ENCODE measurements around the gene FAAH.

Gene FAAH

GRCh38 chr1:46458846-46459245, 64.7 kb downstream of the FAAH start:
- Histone ChIP-seq H3K27me3 (ENCODE audit: insufficient read depth, poor library complexity, severe bottlenecking) (peaks cover 37% of the 10 kb centered on the region), H3K27ac (replicated peaks) (no peak overlapping the region), H3K4me3 (replicated peaks; ENCODE audit: insufficient read depth, low read length) (no peak overlapping the region)
- DNase-seq (ENCODE audit: low read depth in 1 of 2, low spot score in 1 of 2): no peak
- TF ChIP-seq SPI1 (IDR thresholded peaks at IDR 0.05; ENCODE audit: borderline replicate concordance, low read depth) (no peak), CTCF (IDR thresholded peaks at IDR 0.05; ENCODE audit: insufficient read depth, low read length) (no peak), POLR2AphosphoS5 (IDR thresholded peaks at IDR 0.05; ENCODE audit: low read depth) (no peak), REST (IDR thresholded peaks at IDR 0.05; ENCODE audit: insufficient replicate concordance, low read depth) (no peak), GABPA (IDR thresholded peaks at IDR 0.05; ENCODE audit: low read depth) (no peak)

GRCh38 chr1:46459315-46459714, 65.2 kb downstream of the FAAH start:
- TF ChIP-seq REST (IDR thresholded peaks at IDR 0.05; ENCODE audit: insufficient replicate concordance, low read depth): no peak
- TF ChIP-seq GABPA (IDR thresholded peaks at IDR 0.05; ENCODE audit: low read depth): no peak
- TF ChIP-seq POLR2AphosphoS5 (IDR thresholded peaks at IDR 0.05; ENCODE audit: low read depth): no peak
- TF ChIP-seq SPI1 (IDR thresholded peaks at IDR 0.05; ENCODE audit: borderline replicate concordance, low read depth): no peak
- TF ChIP-seq CTCF (IDR thresholded peaks at IDR 0.05; ENCODE audit: insufficient read depth, low read length): no peak
- H3K27ac ChIP-seq (replicated peaks): no peak overlapping the region
- DNase-seq (ENCODE audit: low read depth in 1 of 2, low spot score in 1 of 2): no peak
- H3K4me3 ChIP-seq (replicated peaks; ENCODE audit: insufficient read depth, low read length): no peak overlapping the region
- peaks cover 35% of the 10 kb centered on the region for H3K27me3 ChIP-seq (ENCODE audit: insufficient read depth, poor library complexity, severe bottlenecking)

GRCh38 chr1:46461017-46461808, 67.1 kb downstream of the FAAH start:
- Histone ChIP-seq H3K27me3 (ENCODE audit: insufficient read depth, poor library complexity, severe bottlenecking) (peaks cover 43% of the 10 kb centered on the region), H3K27ac (replicated peaks) (no peak overlapping the region), H3K4me3 (replicated peaks; ENCODE audit: insufficient read depth, low read length) (no peak overlapping the region)
- no peak for DNase-seq (ENCODE audit: low read depth in 1 of 2, low spot score in 1 of 2)
- no peak for TF ChIP-seq GABPA (IDR thresholded peaks at IDR 0.05; ENCODE audit: low read depth)
- no peak for TF ChIP-seq REST (IDR thresholded peaks at IDR 0.05; ENCODE audit: insufficient replicate concordance, low read depth)
- no peak for TF ChIP-seq CTCF (IDR thresholded peaks at IDR 0.05; ENCODE audit: insufficient read depth, low read length)
- TF ChIP-seq POLR2AphosphoS5 (IDR thresholded peaks at IDR 0.05; ENCODE audit: low read depth): no peak

All from HL-60 (cell line).